Kasumi-1 (cell line): ENCODE measurements around the gene PRR20G.
"Not testable (repeated sequence)": the region's sequence is repeated elsewhere in the genome, so short reads cannot be mapped to it uniquely, and the experiment has no call there.

Source experiments
- DNase-seq, 2 experiments: peaks; one replicate each; lab custom pipeline; 2025; lab: John Stamatoyannopoulos, UW

Gene PRR20G

GRCh38 chr3:127287840-127288239 is at the start of gene PRR20G:
PRR20G (minus strand) TSS chr3:127288046; CDS start chr3:127287365, 681 bp downstream.
- DNase-seq: no peak

GRCh38 chr3:127337001-127337400 is 49.2 kb upstream of the PRR20G start:
- no peak for DNase-seq

GRCh38 chr3:127336101-127336500 is 48.3 kb upstream of the PRR20G start:
- no peak for DNase-seq

GRCh38 chr3:127330385-127330784 is 42.5 kb upstream of the PRR20G start:
- no peak for DNase-seq

- DNase-seq: no peak
Observed at GRCh38 chr3:127329631-127330285, 41.9 kb upstream of the PRR20G start.

- DNase-seq: no peak
Observed at GRCh38 chr3:127328421-127328820, 40.6 kb upstream of the PRR20G start.

GRCh38 chr3:127326341-127326740 is 38.5 kb upstream of the PRR20G start:
- no peak for DNase-seq

- DNase-seq: no peak
Observed at GRCh38 chr3:127325629-127325961, 37.7 kb upstream of the PRR20G start.

GRCh38 chr3:127324913-127325628 is 37.2 kb upstream of the PRR20G start:
- no peak for DNase-seq

GRCh38 chr3:127324076-127324475 is 36.2 kb upstream of the PRR20G start:
- DNase-seq: no peak

- no peak for DNase-seq
Observed at GRCh38 chr3:127323581-127323980, 35.7 kb upstream of the PRR20G start.

- DNase-seq: no peak
Observed at GRCh38 chr3:127321371-127321770, 33.5 kb upstream of the PRR20G start.

- peak in 1 of 2 experiments; percentile 16 for DNase-seq
Observed at GRCh38 chr3:127320529-127321121, 32.8 kb upstream of the PRR20G start.

GRCh38 chr3:127316685-127317084 is 28.8 kb upstream of the PRR20G start:
- DNase-seq: no peak

GRCh38 chr3:127312818-127313217 is 25.0 kb upstream of the PRR20G start:
- no peak for DNase-seq

GRCh38 chr3:127308821-127309220 is 21.0 kb upstream of the PRR20G start:
- not testable (repeated sequence) for DNase-seq

- DNase-seq: no peak
Observed at GRCh38 chr3:127307916-127308315, 20.1 kb upstream of the PRR20G start.

- DNase-seq: no peak
Observed at GRCh38 chr3:127307112-127307835, 19.4 kb upstream of the PRR20G start.

- DNase-seq: no peak
Observed at GRCh38 chr3:127306361-127307111, 18.7 kb upstream of the PRR20G start.

GRCh38 chr3:127305499-127306060 is 17.7 kb upstream of the PRR20G start:
- DNase-seq: no peak

- peak; percentile 58 to 66 for DNase-seq
Observed at GRCh38 chr3:127304121-127304744, 16.4 kb upstream of the PRR20G start.
